ENCODE results near the gene PKD1L1.
"Not testable (repeated sequence)": the region's sequence is repeated elsewhere in the genome, so short reads cannot be mapped to it uniquely, and the experiment has no call there.

The PKD1L1 gene

GRCh38 chr7:47794016-47794415, 154.2 kb downstream of the PKD1L1 start:
- DNase-seq (ENCODE audit: low read depth) = no peak

- not testable (repeated sequence) for DNase-seq (ENCODE audit: low read depth)
These were observed 155.1 kb downstream of the PKD1L1 start for GRCh38 chr7:47793186-47793585.

DNA sequence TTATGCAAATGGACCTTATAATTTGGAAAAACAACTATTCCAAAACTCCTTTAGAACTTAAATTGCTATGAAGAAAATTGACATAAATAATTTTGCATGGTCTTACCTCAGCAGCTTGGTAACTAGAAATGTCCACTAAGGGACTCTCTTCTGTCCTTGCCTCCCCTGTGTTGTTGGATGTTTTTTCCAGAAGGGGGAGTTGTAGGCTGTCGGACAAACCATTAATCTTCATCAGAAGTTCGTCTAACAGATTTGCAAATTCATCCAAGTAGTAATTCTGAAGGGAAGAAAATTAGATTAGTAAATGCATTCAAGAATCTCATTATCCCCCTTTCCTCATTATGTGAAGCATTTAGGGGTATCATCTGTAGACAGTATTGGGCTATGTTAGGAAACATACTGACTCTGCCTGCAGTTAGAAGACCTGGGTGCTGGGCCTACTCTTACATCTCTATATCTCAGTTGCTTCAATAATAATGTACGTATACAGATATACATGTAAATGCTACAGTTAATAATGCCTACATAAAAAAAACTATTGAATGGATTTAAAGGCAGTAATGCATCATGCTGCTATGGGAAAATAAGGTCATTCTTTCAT, 155.6 kb downstream of the PKD1L1 start:
- DNase-seq (ENCODE audit: low read depth) = no peak

- DNase-seq (ENCODE audit: low read depth) = no peak
These were observed 156.6 kb downstream of the PKD1L1 start for GRCh38 chr7:47791682-47792081.

GRCh38 chr7:47788083-47788482, 160.2 kb downstream of the PKD1L1 start:
- no peak for DNase-seq (ENCODE audit: low read depth)

DNA sequence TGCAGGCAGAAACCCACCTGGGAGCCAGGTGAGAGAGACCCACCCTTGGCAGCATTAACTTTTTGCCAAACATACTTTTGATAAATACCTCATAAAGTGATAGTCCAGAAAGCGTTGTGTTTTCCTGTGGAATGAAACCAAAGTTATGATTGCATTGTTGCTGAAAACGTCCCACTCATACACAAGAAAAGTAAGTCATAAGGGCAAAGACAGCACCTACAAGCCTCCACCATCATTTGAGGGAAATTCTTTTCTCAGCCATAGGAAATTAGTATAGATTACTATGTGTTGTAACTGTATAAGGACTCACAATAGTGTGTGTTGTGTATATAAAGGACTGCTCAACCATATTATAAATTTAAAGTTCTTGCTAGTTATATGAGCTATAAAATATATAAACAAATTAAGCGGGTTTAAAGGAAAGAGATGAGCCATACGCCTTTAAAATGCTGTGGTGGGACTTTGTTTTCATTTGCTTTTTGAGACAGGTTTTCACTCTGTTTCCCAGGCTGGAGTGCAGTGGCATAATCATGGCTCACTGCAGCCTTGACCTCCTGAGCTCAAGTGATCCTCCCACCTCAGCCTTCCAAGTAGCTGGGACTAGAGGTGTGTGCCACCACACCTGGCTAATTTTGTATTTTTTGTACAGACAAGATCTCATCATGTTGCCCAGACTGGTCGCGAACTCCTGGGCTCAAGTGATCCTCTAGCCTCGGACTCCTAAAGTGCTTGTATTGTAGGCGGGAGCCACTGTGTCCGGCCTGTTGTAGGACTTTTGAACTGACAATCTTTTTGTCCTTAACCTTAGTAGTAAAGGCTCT, 160.8 kb downstream of the PKD1L1 start:
- DNase-seq (ENCODE audit: low read depth) = no peak

GRCh38 chr7:47786557-47787248, 161.6 kb downstream of the PKD1L1 start:
- DNase-seq (ENCODE audit: low read depth) = no peak

- no peak for DNase-seq (ENCODE audit: low read depth)
These were observed 162.2 kb downstream of the PKD1L1 start for GRCh38 chr7:47785923-47786556.

- DNase-seq (ENCODE audit: low read depth) = no peak
These were observed 164.6 kb downstream of the PKD1L1 start for GRCh38 chr7:47783456-47784223.

GRCh38 chr7:47782792-47783191, 165.5 kb downstream of the PKD1L1 start:
- DNase-seq (ENCODE audit: low read depth) = no peak

GRCh38 chr7:47782022-47782421, 166.2 kb downstream of the PKD1L1 start:
- no peak for DNase-seq (ENCODE audit: low read depth)

DNA sequence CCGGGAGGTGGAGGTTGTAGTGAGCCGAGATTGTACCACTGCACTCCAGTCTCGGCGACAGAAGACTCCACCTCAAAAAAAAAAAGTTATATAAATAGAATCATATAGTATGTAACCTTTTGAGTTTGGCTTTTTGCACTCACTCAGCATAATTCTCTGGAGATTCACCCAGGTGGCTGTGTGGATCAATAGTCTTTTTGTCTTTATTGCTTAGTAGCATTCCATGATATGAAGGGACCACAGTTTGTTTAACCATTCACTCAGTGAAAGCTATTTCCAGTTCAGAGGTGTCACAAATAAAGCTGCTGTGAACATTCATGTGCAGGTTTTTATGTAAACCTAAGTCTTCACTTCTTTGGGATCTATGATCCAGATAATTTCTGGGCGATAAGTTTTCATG, 167.7 kb downstream of the PKD1L1 start:
- DNase-seq (ENCODE audit: low read depth) = no peak

- DNase-seq (ENCODE audit: low read depth) = no peak
These were observed 168.9 kb downstream of the PKD1L1 start for GRCh38 chr7:47779341-47779771.

GRCh38 chr7:47778153-47778661, 170.1 kb downstream of the PKD1L1 start:
- no peak for DNase-seq (ENCODE audit: low read depth)

DNA sequence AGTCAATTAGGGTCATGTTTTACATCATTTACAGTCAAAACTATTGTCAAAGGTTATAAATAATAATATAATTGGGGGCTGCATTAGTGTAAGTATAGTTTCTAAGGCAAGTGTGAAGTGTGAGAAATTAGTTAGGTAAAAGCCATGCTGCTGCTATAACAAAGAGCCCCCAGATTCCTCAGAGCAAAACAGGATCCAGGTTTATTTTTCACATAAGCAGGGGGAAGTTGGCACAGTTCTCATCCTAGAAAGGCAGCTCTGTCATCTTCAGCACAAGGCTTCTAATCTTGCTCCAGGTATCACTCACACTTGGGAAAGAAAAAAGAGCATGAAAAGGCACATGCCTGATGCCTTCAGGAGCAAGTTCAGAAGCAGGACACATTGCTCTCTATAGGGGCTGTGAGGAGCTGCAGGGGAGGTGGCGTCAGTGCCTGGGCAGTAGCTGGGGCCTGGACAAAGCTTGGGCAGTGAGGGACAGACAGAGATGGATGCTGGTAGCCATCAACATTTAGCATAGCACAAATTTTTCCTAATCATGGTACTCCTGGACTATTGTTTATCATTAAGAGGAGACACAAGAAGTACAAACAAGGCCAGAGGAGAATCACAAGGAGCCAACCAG, 170.6 kb downstream of the PKD1L1 start:
- no peak for DNase-seq (ENCODE audit: low read depth)

DNA sequence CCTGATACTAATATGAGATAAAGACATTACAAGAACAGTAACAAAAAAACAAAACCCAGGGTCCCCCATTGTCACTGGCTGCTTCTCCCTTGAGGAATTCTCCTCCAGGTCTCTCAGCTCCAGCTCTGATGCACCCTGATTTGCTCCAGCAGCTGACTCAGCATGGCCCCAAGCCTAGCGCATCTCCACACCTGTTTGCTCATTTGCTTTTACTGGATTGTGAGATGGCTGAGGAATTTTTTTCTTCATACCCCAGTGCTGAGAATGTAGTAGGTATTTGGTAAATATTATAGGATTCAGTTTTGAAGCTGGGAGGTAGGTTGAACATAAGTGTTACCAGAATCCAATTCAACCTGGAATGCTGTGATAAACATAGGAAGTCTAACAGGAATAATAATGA, 171.9 kb downstream of the PKD1L1 start:
- no peak for DNase-seq (ENCODE audit: low read depth)

DNA sequence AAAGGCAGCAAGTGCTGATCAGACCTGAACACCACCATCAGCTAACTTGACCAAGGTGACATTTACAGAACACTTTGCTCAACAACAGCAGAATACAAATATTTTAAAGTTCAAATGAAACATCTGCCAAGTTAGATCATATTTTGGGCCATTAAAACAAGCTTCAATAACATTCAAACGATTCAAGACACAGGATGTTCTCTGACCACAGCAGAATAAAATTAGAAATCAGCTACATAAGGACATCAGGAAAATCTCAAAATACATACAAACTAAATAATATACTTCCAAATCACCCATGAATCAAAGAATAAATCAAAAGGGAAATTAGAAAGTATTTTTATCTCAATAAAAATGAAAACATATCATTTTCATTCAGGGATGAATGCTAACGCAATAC, 173.0 kb downstream of the PKD1L1 start:
- no peak for DNase-seq (ENCODE audit: low read depth)

GRCh38 chr7:47772492-47772891, 175.8 kb downstream of the PKD1L1 start:
- DNase-seq (ENCODE audit: low read depth) = no peak

GRCh38 chr7:47771990-47772360, 176.3 kb downstream of the PKD1L1 start:
- no peak for DNase-seq (ENCODE audit: low read depth)

DNA sequence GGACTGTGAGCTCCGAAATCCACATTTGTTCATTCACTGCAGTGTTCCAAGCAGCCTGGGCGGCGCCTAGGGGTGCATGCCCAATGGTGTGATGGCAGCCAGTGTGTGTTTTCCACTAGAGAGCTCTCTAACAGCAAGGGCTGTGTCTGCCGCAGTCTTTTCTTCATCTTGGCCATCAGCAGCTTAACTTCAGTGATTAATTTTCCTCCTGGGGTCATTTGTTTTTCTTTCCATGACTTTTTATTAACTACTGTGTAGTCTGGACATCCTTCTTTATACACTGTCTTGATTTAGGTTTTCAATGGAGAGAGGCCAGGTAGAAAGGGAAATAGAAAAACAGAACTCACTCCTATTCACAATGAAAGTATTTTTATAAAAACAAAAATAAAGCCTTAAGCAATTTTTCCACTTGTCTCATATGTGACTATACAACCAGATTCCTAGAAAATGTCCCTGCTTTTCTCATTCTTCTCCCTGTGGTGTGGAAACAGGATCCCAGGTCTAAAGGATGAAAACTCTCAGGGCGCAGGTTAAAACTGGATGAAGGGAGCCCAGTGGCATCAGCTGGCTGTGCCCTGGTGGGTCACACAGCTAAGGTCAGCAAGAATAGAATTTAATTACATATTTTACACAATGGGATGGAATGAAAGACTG, 176.8 kb downstream of the PKD1L1 start:
- no peak for DNase-seq (ENCODE audit: low read depth)

DNA sequence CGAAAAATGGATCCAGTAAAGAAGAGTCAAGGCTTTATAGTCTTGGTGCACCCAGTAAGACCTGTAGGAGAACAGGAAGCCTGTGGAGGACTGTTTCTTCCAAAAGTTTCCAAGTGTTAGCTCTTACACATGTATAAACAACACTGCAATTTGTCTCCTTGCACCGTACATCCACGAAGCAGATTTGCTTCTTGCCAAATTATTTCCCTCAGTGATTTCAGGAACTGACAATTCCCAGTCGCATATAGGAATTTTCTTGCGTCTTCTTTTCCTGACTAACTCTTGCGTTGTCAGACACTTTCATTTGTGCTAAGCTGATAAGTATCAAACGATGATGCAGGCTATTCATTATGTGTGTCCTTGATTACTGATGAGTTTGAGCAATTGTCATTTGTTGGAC, 182.1 kb downstream of the PKD1L1 start:
- no peak for DNase-seq (ENCODE audit: low read depth)

All from stimulated activated CD8-positive, alpha-beta memory T cell treated with anti-CD3 and anti-CD28 coated beads, Interleukin-12 subunit alpha, Interleukin-12 subunit beta, amount 100 ng/mL, for 1 hour (primary cell).